HL-60/S4 treated with retinoic acid at 250 ng/mL for 4 days and 3 days (cell line): ENCODE results near the gene SGSM2.

ENCODE experiments used
- in situ Hi-C: fragments of 300-500 bp; cut with MboI; formaldehyde crosslinking; loops from 2 replicates; pipeline ENCODE4 v1.7.0; 2022; ENCODE audit warnings: low sequenced_read_pairs

Gene SGSM2

GRCh38 chr17:2366747-2367494 is 29.6 kb downstream of the SGSM2 start:
- in situ Hi-C loops = no loop called here

- in situ Hi-C loops = no loop called here
Observed at GRCh38 chr17:2368359-2368758, 31.1 kb downstream of the SGSM2 start.

GRCh38 chr17:2369039-2369438 is 31.7 kb downstream of the SGSM2 start:
- in situ Hi-C loops = no loop called here

GRCh38 chr17:2369551-2370210 is 32.4 kb downstream of the SGSM2 start:
- in situ Hi-C loops = no loop called here

- in situ Hi-C loops = no loop called here
Observed at GRCh38 chr17:2370211-2370589, 32.9 kb downstream of the SGSM2 start.

GRCh38 chr17:2371183-2372130 is 34.2 kb downstream of the SGSM2 start:
- in situ Hi-C loops = no loop called here

GRCh38 chr17:2372180-2372579 is 34.9 kb downstream of the SGSM2 start:
- in situ Hi-C loops = no loop called here

GRCh38 chr17:2372681-2373080 is 35.4 kb downstream of the SGSM2 start:
- in situ Hi-C loops = no loop called here

- in situ Hi-C loops = no loop called here
Observed at GRCh38 chr17:2373179-2373578, 35.9 kb downstream of the SGSM2 start.

GRCh38 chr17:2374549-2375285 is 37.4 kb downstream of the SGSM2 start:
- in situ Hi-C loops = loop anchor here (5.0 kb wide), 1 partner anchor 48 kb away; no protein-coding TSS in a partner anchor

- in situ Hi-C loops = loop anchor here (5.0 kb wide), 1 partner anchor 47 kb away; no protein-coding TSS in a partner anchor
Observed at GRCh38 chr17:2375406-2375805, 38.1 kb downstream of the SGSM2 start.

GRCh38 chr17:2376107-2376506 is 38.8 kb downstream of the SGSM2 start:
- in situ Hi-C loops = loop anchor here (5.0 kb wide), 1 partner anchor 46 kb away; no protein-coding TSS in a partner anchor

- in situ Hi-C loops = loop anchor here (5.0 kb wide), 1 partner anchor 45 kb away; no protein-coding TSS in a partner anchor
Observed at GRCh38 chr17:2377659-2378058, 40.4 kb downstream of the SGSM2 start.

- in situ Hi-C loops = loop anchor here (5.0 kb wide), 1 partner anchor 43 kb away; no protein-coding TSS in a partner anchor
Observed at GRCh38 chr17:2378905-2379304, 41.6 kb downstream of the SGSM2 start.

- in situ Hi-C loops = loop anchor here (5.0 kb wide), 1 partner anchor 43 kb away; no protein-coding TSS in a partner anchor
Observed at GRCh38 chr17:2379489-2380225, 42.4 kb downstream of the SGSM2 start.

GRCh38 chr17:2380226-2380922 is 43.1 kb downstream of the SGSM2 start:
- in situ Hi-C loops = no loop called here

GRCh38 chr17:2380950-2381649 is 43.8 kb downstream of the SGSM2 start:
- in situ Hi-C loops = no loop called here

- in situ Hi-C loops = no loop called here
Observed at GRCh38 chr17:2383628-2384167, 46.4 kb downstream of the SGSM2 start.
